ENCODE results near the gene TCF3.

- TF ChIP-seq CTCF (conservative IDR thresholded peaks at IDR 0.05; ENCODE audit: low read length) (no peak), EZH2phosphoT487 (IDR thresholded peaks at IDR 0.05; ENCODE audit: borderline replicate concordance, low read depth, low read length) (no peak)
Measured at GRCh38 chr19:1632462-1633268, 19.8 kb downstream of the TCF3 start.
